Measurements from ENCODE around the gene WFS1.

GRCh38 chr4:6275351-6275750 is 5.7 kb downstream of the WFS1 start:
- no peak for TF ChIP-seq EZH2 (IDR thresholded peaks at IDR 0.05; ENCODE audit: low read depth, low read length, severe bottlenecking)
- TF ChIP-seq CTCF (IDR thresholded peaks at IDR 0.05; ENCODE audit: control extremely low read depth in 1 of 3, insufficient read depth in 1 of 3, low read depth in 1 of 3, low read length in 3 of 3) = no peak
- TF ChIP-seq YY1 (IDR thresholded peaks at IDR 0.05; ENCODE audit: low read depth, low read length) = no peak
- TF ChIP-seq POLR2A (IDR thresholded peaks at IDR 0.05; ENCODE audit: control extremely low read depth in 1 of 2, low read depth in 2 of 2, low read length in 2 of 2) = no peak
- no peak for TF ChIP-seq BACH1 (IDR thresholded peaks at IDR 0.05; ENCODE audit: low read length)
